ENCODE measurements around the gene CAPN15.

DNA sequence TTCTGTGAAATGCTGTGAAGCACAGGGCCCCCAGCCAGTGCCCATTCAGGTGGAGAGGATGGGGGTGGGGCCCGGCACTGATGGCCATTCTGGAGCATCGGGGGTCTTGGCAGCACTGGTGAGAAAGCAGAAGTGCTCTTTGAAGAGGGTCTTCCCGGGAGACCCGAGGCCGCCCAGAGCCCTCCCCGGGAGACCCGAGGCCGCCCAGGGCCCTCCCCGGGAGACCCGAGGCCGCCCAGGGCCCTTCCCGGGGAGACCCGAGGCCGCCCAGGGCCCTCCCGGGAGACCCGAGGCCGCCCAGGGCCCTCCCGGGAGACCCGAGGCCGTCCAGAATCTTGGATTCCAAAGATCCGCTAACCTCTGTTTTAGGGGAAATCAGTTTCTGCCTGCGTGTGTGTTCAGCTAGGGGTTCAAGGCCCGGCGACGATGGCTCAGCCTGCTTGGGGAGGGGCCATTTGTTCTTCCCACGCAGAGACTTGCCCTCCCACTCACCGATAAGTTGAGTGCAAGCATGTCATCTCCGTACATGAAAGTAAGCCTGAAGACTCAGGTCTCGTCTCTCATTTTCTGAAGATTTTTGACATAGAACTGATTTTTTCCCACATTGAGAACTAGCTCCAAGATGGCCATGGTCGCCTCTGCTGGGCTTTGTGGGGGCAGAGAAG, 35.2 kb upstream of the CAPN15 start:
- TF ChIP-seq DIDO1 (tag; IDR thresholded peaks at IDR 0.05; ENCODE audit: low read depth) = no peak
- no peak for TF ChIP-seq POLR2A (conservative IDR thresholded peaks at IDR 0.05)
- no peak for TF ChIP-seq ATF7 (IDR thresholded peaks at IDR 0.05)
- TF ChIP-seq MCM5 (IDR thresholded peaks at IDR 0.05; ENCODE audit: low read depth) = no peak
- TF ChIP-seq, protein P1, sequence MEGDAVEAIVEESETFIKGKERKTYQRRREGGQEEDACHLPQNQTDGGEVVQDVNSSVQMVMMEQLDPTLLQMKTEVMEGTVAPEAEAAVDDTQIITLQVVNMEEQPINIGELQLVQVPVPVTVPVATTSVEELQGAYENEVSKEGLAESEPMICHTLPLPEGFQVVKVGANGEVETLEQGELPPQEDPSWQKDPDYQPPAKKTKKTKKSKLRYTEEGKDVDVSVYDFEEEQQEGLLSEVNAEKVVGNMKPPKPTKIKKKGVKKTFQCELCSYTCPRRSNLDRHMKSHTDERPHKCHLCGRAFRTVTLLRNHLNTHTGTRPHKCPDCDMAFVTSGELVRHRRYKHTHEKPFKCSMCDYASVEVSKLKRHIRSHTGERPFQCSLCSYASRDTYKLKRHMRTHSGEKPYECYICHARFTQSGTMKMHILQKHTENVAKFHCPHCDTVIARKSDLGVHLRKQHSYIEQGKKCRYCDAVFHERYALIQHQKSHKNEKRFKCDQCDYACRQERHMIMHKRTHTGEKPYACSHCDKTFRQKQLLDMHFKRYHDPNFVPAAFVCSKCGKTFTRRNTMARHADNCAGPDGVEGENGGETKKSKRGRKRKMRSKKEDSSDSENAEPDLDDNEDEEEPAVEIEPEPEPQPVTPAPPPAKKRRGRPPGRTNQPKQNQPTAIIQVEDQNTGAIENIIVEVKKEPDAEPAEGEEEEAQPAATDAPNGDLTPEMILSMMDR (IDR thresholded peaks at IDR 0.05 in 2 of 3, conservative IDR thresholded peaks at IDR 0.05 in 1 of 3; ENCODE audit: insufficient read depth in 2 of 3, low read depth in 1 of 3, low read length in 3 of 3) = no peak
- TF ChIP-seq, protein P2, sequence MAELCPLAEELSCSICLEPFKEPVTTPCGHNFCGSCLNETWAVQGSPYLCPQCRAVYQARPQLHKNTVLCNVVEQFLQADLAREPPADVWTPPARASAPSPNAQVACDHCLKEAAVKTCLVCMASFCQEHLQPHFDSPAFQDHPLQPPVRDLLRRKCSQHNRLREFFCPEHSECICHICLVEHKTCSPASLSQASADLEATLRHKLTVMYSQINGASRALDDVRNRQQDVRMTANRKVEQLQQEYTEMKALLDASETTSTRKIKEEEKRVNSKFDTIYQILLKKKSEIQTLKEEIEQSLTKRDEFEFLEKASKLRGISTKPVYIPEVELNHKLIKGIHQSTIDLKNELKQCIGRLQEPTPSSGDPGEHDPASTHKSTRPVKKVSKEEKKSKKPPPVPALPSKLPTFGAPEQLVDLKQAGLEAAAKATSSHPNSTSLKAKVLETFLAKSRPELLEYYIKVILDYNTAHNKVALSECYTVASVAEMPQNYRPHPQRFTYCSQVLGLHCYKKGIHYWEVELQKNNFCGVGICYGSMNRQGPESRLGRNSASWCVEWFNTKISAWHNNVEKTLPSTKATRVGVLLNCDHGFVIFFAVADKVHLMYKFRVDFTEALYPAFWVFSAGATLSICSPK (IDR thresholded peaks at IDR 0.05; ENCODE audit: borderline replicate concordance) = no peak

All from K562 (cell line).